ENCODE data around the gene CSF2RB.

The CSF2RB gene

GRCh38 chr22:36955691-36956090, 42.3 kb downstream of the CSF2RB start:
- no peak for DNase-seq (ENCODE audit: extremely low spot score, insufficient read length, low read depth)
- FAIRE-seq: no peak

GRCh38 chr22:36958366-36958765, 44.9 kb downstream of the CSF2RB start:
- FAIRE-seq (no peak), DNase-seq (ENCODE audit: extremely low spot score, insufficient read length, low read depth) (no peak)

- no peak for FAIRE-seq
- no peak for DNase-seq (ENCODE audit: extremely low spot score, insufficient read length, low read depth)
Observed at GRCh38 chr22:36961626-36962025, 48.2 kb downstream of the CSF2RB start.

- no peak for DNase-seq (ENCODE audit: extremely low spot score, insufficient read length, low read depth)
- FAIRE-seq: no peak
Observed at GRCh38 chr22:36963302-36963701, 49.9 kb downstream of the CSF2RB start.

- FAIRE-seq: no peak
- no peak for DNase-seq (ENCODE audit: extremely low spot score, insufficient read length, low read depth)
Observed at GRCh38 chr22:36964106-36964505, 50.7 kb downstream of the CSF2RB start.

- DNase-seq (ENCODE audit: extremely low spot score, insufficient read length, low read depth) (no peak), FAIRE-seq (no peak)
Observed at GRCh38 chr22:36965696-36966095, 52.3 kb downstream of the CSF2RB start.

GRCh38 chr22:36966851-36967540, 53.6 kb downstream of the CSF2RB start:
- no peak for FAIRE-seq
- DNase-seq (ENCODE audit: extremely low spot score, insufficient read length, low read depth): no peak

GRCh38 chr22:36968249-36968964, 55.0 kb downstream of the CSF2RB start:
- FAIRE-seq: no peak
- DNase-seq (ENCODE audit: extremely low spot score, insufficient read length, low read depth): no peak

- DNase-seq (ENCODE audit: extremely low spot score, insufficient read length, low read depth) (no peak), FAIRE-seq (no peak)
Observed at GRCh38 chr22:36971341-36972125, 58.1 kb downstream of the CSF2RB start.

- DNase-seq (ENCODE audit: extremely low spot score, insufficient read length, low read depth): no peak
- FAIRE-seq: no peak
Observed at GRCh38 chr22:36976606-36977005, 63.2 kb downstream of the CSF2RB start.

- FAIRE-seq (peak; percentile 58), DNase-seq (ENCODE audit: extremely low spot score, insufficient read length, low read depth) (peak; percentile 35)
Observed at GRCh38 chr22:36977401-36977861, 64.0 kb downstream of the CSF2RB start.

GRCh38 chr22:36977947-36978660, 64.7 kb downstream of the CSF2RB start:
- DNase-seq (ENCODE audit: extremely low spot score, insufficient read length, low read depth): peak; percentile 90
- peak; percentile 97 for FAIRE-seq

- FAIRE-seq (no peak), DNase-seq (ENCODE audit: extremely low spot score, insufficient read length, low read depth) (no peak)
Observed at GRCh38 chr22:36979016-36979910, 65.8 kb downstream of the CSF2RB start.

- DNase-seq (ENCODE audit: extremely low spot score, insufficient read length, low read depth) (no peak), FAIRE-seq (no peak)
Observed at GRCh38 chr22:36981247-36981775, 67.9 kb downstream of the CSF2RB start.

GRCh38 chr22:36982136-36982535, 68.7 kb downstream of the CSF2RB start:
- no peak for FAIRE-seq

GRCh38 chr22:36985211-36985889, 71.9 kb downstream of the CSF2RB start:
- FAIRE-seq (no peak), DNase-seq (ENCODE audit: extremely low spot score, insufficient read length, low read depth) (no peak)

More at GRCh38 chr22:36982136-36982535, 68.7 kb downstream of the CSF2RB start:
- DNase-seq (ENCODE audit: extremely low spot score, insufficient read length, low read depth): no peak

- DNase-seq (ENCODE audit: extremely low spot score, insufficient read length, low read depth) (peak; percentile 23), FAIRE-seq (peak; percentile 59)
Observed at GRCh38 chr22:36986242-36986821, 72.9 kb downstream of the CSF2RB start.

Data from GM18507 (cell line).